Endothelial cell of umbilical vein (primary cell): ENCODE measurements around the gene CD247. TPM values are rescaled to one million over a fixed set of nuclear protein-coding genes. Genes with fewer than 3 reads are reported as not detected.

ENCODE experiments used
- BruUV-seq: library from RNA; stranded (reverse); fragments of 400-500 nt; replicated peaks from 2 replicates; lab custom pipeline; 2021; lab: Mats Ljungman, UMichigan
- CTCF ChIA-PET: fragments of 300-600, 350-600 bp; sonication (Branson Sonifier 250); formaldehyde crosslinking; loops from one replicate; lab custom pipeline; 2021; ENCODE audit warnings: antibody characterized with exemption, inconsistent platforms; lab: Charles Lee
- POLR2A ChIA-PET: fragments of 300-600, 350-600 bp; sonication (Branson Sonifier 250); formaldehyde crosslinking; loops from one replicate; lab custom pipeline; 2021; ENCODE audit warnings: antibody characterized with exemption, inconsistent platforms; lab: Charles Lee
- DNase-seq: peaks from one replicate; pipeline ENCODE4 v3.0.0-alpha.2; 2011; ENCODE audit warnings: low read depth, low spot score
- FAIRE-seq: peaks from 2 replicates; lab custom pipeline; 2011; peaks lifted over from hg19 to GRCh38; lab: Jason Lieb, UNC
- H2AFZ ChIP-seq: 2 replicates; pipeline ENCODE4 v1.6.0; 2012; ENCODE audit warnings: low read depth, low read length, control low read depth, inconsistent platforms
- H3K27ac ChIP-seq: 2 replicates; pipeline ENCODE4 v1.5.1; 2011; ENCODE audit warnings: low read depth, mild to moderate bottlenecking, control low read depth, low read length, moderate library complexity; ENCODE audit not compliant: insufficient read depth
- H3K27me3 ChIP-seq, 2 experiments: 2 replicates each; pipeline versions ENCODE4 v1.6.0 to v1.6.1; 2011; ENCODE audit warnings: low read length in 2 of 2, mixed read lengths in 1 of 2; ENCODE audit not compliant: control insufficient read depth in 2 of 2, insufficient read depth in 2 of 2
- H3K36me3 ChIP-seq, 2 experiments: 2 replicates in 1 of 2; 3 replicates in 1 of 2; pipeline ENCODE4 v1.5.1; 2011; ENCODE audit warnings: low read length in 2 of 2, mild to moderate bottlenecking in 1 of 2, moderate library complexity in 1 of 2; ENCODE audit not compliant: control insufficient read depth in 2 of 2, insufficient read depth in 2 of 2; ENCODE audit errors: extremely low read depth in 1 of 2
- H3K4me1 ChIP-seq: 3 replicates; pipeline ENCODE4 v1.5.1; 2011; ENCODE audit warnings: mild to moderate bottlenecking, low read length; ENCODE audit not compliant: control insufficient read depth, insufficient read depth; ENCODE audit errors: extremely low read depth
- H3K4me2 ChIP-seq: 2 replicates; pipeline ENCODE4 v1.6.1; 2011; ENCODE audit warnings: low read length, control low read depth, mixed read lengths; ENCODE audit not compliant: insufficient read depth
- H3K4me3 ChIP-seq, 3 experiments: fragments of 200-600 bp in 1 of 3; sonication (generic), shearing (Covaris generic) in 1 of 3; replicated peaks in 1 of 3; 2 replicates each; pipeline ENCODE4 v1.5.1; 2011 to 2016; ENCODE audit warnings: control low read depth in 3 of 3, low read length in 3 of 3, mild to moderate bottlenecking in 2 of 3, inconsistent platforms in 1 of 3, low read depth in 1 of 3, moderate library complexity in 1 of 3; ENCODE audit not compliant: insufficient read depth in 1 of 3
- H3K79me2 ChIP-seq: 2 replicates; pipeline ENCODE4 v1.6.0; 2012; ENCODE audit warnings: low read length, inconsistent platforms; ENCODE audit not compliant: control insufficient read depth, insufficient read depth
- H3K9ac ChIP-seq: replicated peaks from 2 replicates; pipeline ENCODE3; 2011; ENCODE audit warnings: low read length, control low read depth; ENCODE audit not compliant: insufficient read depth; ENCODE audit errors: extremely low read depth
- H3K9me1 ChIP-seq: replicated peaks from 3 replicates; pipeline ENCODE4 v1.6.0; 2011; ENCODE audit warnings: mild to moderate bottlenecking, low read length; ENCODE audit not compliant: control insufficient read depth, insufficient read depth; ENCODE audit errors: extremely low read depth
- H3K9me3 ChIP-seq: replicated peaks from 2 replicates; pipeline ENCODE4 v1.5.1; 2012; ENCODE audit warnings: low read length, inconsistent platforms; ENCODE audit not compliant: control insufficient read depth, insufficient read depth
- H4K20me1 ChIP-seq: replicated peaks from 2 replicates; pipeline ENCODE3; 2011; ENCODE audit warnings: mild to moderate bottlenecking, low read length; ENCODE audit not compliant: control insufficient read depth, insufficient read depth; ENCODE audit errors: extremely low read depth
- CTCF ChIP-seq, 2 donors: IDR thresholded peaks; 1 replicate in 1 of 2; 2 replicates in 1 of 2; pipeline ENCODE4 v1.5.1; 2011; ENCODE audit warnings: low read length in 2 of 2, mild to moderate bottlenecking in 2 of 2, moderate library complexity in 2 of 2, control low read depth in 1 of 2, inconsistent platforms in 1 of 2, low read depth in 1 of 2; ENCODE audit not compliant: insufficient read depth in 1 of 2; ENCODE audit errors: extremely low read depth in 1 of 2
- EZH2 ChIP-seq: IDR thresholded peaks from 2 replicates; pipeline ENCODE4 v1.6.1; 2012; ENCODE audit warnings: borderline replicate concordance, low read depth, mild to moderate bottlenecking, moderate library complexity, low read length, inconsistent platforms; ENCODE audit not compliant: severe bottlenecking
- FOS ChIP-seq: IDR thresholded peaks from 2 replicates; pipeline ENCODE4 v1.6.1; 2011; ENCODE audit warnings: mild to moderate bottlenecking, low read length, moderate library complexity, borderline replicate concordance; ENCODE audit not compliant: insufficient read depth
- GATA2 ChIP-seq: IDR thresholded peaks from 2 replicates; pipeline ENCODE4 v1.7.0; 2011; ENCODE audit warnings: low read depth, mild to moderate bottlenecking, moderate library complexity, mixed read lengths, low read length; ENCODE audit not compliant: insufficient read length, insufficient read depth
- JUN ChIP-seq: IDR thresholded peaks from 2 replicates; pipeline ENCODE4 v1.6.1; 2011; ENCODE audit warnings: borderline replicate concordance, low read depth; ENCODE audit not compliant: insufficient read length, insufficient read depth
- MAX ChIP-seq: IDR thresholded peaks from 2 replicates; pipeline ENCODE4 v1.6.1; 2011; ENCODE audit not compliant: insufficient read depth, insufficient read length
- MYC ChIP-seq: IDR thresholded peaks from one replicate; pipeline ENCODE4 v1.6.1; 2011; ENCODE audit warnings: mild to moderate bottlenecking, low read depth, low read length
- POLR2A ChIP-seq: IDR thresholded peaks from 2 replicates; pipeline ENCODE4 v1.6.1; 2012; ENCODE audit warnings: low read depth, mild to moderate bottlenecking, control low read depth, low read length
- POLR2AphosphoS5 ChIP-seq: IDR thresholded peaks from 2 replicates; pipeline ENCODE4 v1.6.1; 2012; ENCODE audit warnings: low read depth, mild to moderate bottlenecking, control low read depth, low read length, moderate library complexity; ENCODE audit not compliant: insufficient read depth
- dilution Hi-C: fragments of 300-500 bp; cut with MboI; formaldehyde crosslinking; loops from one replicate; pipeline ENCODE4 v1.15.0; 2019; ENCODE audit warnings: low sequenced_read_pairs; ENCODE audit not compliant: extremely low pct_ligation_motif_present
- intact Hi-C: fragments of 100-400 bp; cut with micrococcal nuclease; formaldehyde crosslinking; loops from one replicate; pipeline ENCODE4 v1.10.0; 2022
- polyA plus RNA-seq, 4 experiments: library from polyadenylated mRNA; depleted of rRNA in 3 of 4; stranded (reverse) in 3 of 4; unstranded in 1 of 4; fragments of >200 nt; gene quantifications; 2 replicates each; pipeline versions ENCODE4 v1.2.1 to v1.2.3, GENCODE V29; 2011 to 2012; ENCODE audit warnings: missing spikeins in 1 of 4
- total RNA-seq: library from RNA; stranded (reverse); gene quantifications from 2 replicates; pipeline ENCODE4 v1.2.3, GENCODE V29; 2021

Gene CD247
- total and polyA plus RNA-seq, 2 donors (not counting 3 experiments of a cell fraction or from before 2014, with no cell fraction given) = not detected

DNA sequence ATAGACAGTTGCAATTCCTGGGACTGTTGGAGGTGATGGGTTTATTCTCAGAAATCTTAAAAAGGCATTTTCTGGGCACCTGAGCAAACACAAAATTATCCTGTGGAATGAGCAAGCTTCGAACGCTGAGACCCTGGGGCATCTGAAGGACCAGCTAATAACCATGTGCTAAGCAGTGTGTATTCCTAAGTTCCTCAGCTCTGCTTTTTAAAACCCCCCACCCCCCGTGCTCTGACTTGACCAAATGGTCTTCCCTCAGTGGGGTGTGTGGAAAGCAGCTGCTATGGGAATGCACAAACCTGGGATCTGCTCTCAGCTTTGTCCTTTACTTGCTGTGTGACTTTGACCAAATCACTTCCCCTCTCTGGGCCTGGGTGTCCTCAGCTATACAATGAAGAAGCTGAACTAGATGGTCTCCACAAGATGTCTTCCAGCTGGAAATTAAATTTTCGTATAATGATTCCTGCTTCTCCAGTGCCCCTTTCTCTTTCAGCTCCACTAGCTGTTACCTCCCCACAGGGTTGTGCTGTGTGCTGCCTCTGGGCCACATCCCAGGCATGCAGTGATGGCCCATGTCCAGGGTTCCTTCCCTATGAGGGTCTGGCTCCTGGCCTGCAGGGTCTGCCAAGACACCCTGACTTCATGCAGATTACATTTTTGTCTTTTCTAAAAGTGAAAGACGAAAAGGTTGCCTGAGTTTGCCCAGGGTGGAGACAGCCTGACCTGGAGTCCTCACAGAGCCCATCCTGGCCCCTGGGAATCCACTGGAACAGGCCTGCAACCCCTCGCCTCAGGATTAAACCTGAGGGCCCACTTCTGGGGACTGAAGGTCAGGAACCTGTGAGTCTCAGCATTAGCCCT is 14.9 kb upstream of the CD247 start:
- intact Hi-C loops (loop anchor here (1.0 to 2.0 kb wide), 4 partner anchors 91 to 622 kb away; no protein-coding TSS in a partner anchor), dilution Hi-C loops (no loop called here)
- Histone ChIP-seq H3K4me2 (no peak overlapping the region), H3K27me3 (peaks cover 0 to 2% of the 10 kb centered on the region in 2 experiments), H4K20me1 (no peaks in the 10 kb centered on the region), H3K27ac (no peak overlapping the region), H3K4me3 (no peak overlapping the region), H3K36me3 (no peaks in the 10 kb centered on the region), H3K79me2 (no peaks in the 10 kb centered on the region), H3K9me3 (no peaks in the 10 kb centered on the region), H2AFZ (no peak overlapping the region), H3K4me1 (no peaks in the 10 kb centered on the region), H3K9ac (no peak overlapping the region), H3K9me1 (no peaks in the 10 kb centered on the region)
- ChIA-PET POLR2A (no interaction called here), CTCF (interaction anchor here (0.6 to 5.1 kb wide), 32 partner anchors 8 to 1605 kb away, joined by 3 to 78 read pairs (median 4); partner anchors contain the start of genes CREG1 and POU2F1)
- no peak for TF ChIP-seq FOS
- TF ChIP-seq GATA2 = no peak
- TF ChIP-seq POLR2A = no peak
- DNase-seq = peak; percentile 7
- no TSS peak for BruUV-seq
- FAIRE-seq = no peak

DNA sequence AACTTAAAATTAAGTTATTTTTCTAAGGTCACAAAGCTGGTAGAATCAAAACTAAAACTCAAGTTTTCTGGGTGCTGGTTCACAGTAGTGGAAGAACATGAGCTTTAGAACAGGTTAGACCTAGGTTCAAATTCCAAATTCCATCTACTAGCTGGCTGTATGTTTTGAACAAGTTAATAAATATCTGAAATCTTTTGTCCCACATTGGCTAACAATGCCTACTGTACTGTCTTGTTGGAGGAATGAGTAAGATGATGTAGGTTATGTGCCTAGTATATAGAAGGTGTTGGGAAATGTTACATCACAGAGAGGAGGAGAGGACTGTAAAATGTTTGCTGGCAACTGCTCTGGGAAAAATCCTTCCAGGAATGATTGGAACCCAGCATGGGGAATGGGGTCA is 14.0 kb upstream of the CD247 start:
- Histone ChIP-seq H3K9ac (no peak overlapping the region), H3K9me1 (no peaks in the 10 kb centered on the region), H3K9me3 (no peaks in the 10 kb centered on the region), H3K4me3 (no peak overlapping the region), H3K36me3 (no peaks in the 10 kb centered on the region), H3K79me2 (no peaks in the 10 kb centered on the region), H3K4me2 (no peak overlapping the region), H3K27me3 (peaks cover 0 to 2% of the 10 kb centered on the region in 2 experiments), H2AFZ (no peak overlapping the region), H3K4me1 (no peaks in the 10 kb centered on the region), H3K27ac (no peak overlapping the region), H4K20me1 (no peaks in the 10 kb centered on the region)
- TF ChIP-seq MAX (no peak), JUN (no peak), GATA2 (no peak), MYC (no peak), POLR2A (no peak), CTCF (IDR thresholded peaks at IDR 0.05; ENCODE audit: extremely low read depth in 1 of 2, insufficient read depth in 1 of 2, low read depth in 1 of 2, low read length in 2 of 2) (no peak), FOS (no peak), EZH2 (no peak), POLR2AphosphoS5 (no peak)
- no TSS peak for BruUV-seq
- ChIA-PET CTCF (interaction anchor here (0.7 to 5.1 kb wide), 10 partner anchors 9 to 621 kb away, joined by 3 to 78 read pairs (median 8); no protein-coding TSS in a partner anchor), POLR2A (no interaction called here)
- intact Hi-C loops (loop anchor here (2.0 kb wide), 1 partner anchor 622 kb away; no protein-coding TSS in a partner anchor), dilution Hi-C loops (no loop called here)
- DNase-seq (no peak), FAIRE-seq (no peak)
